Neuronal stem cell (in vitro differentiated cells): ENCODE measurements around the gene DOHH. TPM values are rescaled to one million over a fixed set of nuclear protein-coding genes. Genes with fewer than 3 reads are reported as not detected.

Source experiments
- DNase-seq: peaks from one replicate; pipeline ENCODE4 v3.0.0-alpha.2; 2013; ENCODE audit warnings: low spot score
- H2AFZ ChIP-seq: one replicate; pipeline ENCODE4 v1.6.1; 2013; ENCODE audit warnings: mild to moderate bottlenecking, low read length, inconsistent platforms
- H2AK5ac ChIP-seq: 2 replicates; pipeline ENCODE4 v1.6.1; 2013; ENCODE audit warnings: low read depth, mild to moderate bottlenecking, inconsistent platforms, low read length, moderate library complexity, mixed read lengths
- H2BK120ac ChIP-seq: 2 replicates; pipeline ENCODE4 v1.6.1; 2013; ENCODE audit warnings: low read depth, mild to moderate bottlenecking, inconsistent platforms, low read length, moderate library complexity, mixed read lengths
- H2BK12ac ChIP-seq: one replicate; pipeline ENCODE4 v1.6.1; 2013; ENCODE audit warnings: low read length, inconsistent platforms
- H2BK15ac ChIP-seq: 2 replicates; pipeline ENCODE4 v1.6.1; 2013; ENCODE audit warnings: mild to moderate bottlenecking, low read length, inconsistent platforms, mixed read lengths
- H2BK5ac ChIP-seq: one replicate; pipeline ENCODE4 v1.6.1; 2013; ENCODE audit warnings: inconsistent platforms, mild to moderate bottlenecking, low read length, moderate library complexity
- H3K14ac ChIP-seq: one replicate; pipeline ENCODE4 v1.6.1; 2013; ENCODE audit warnings: low read length, inconsistent platforms
- H3K18ac ChIP-seq: 2 replicates; pipeline ENCODE4 v1.6.1; 2013; ENCODE audit warnings: low read length, inconsistent platforms
- H3K23ac ChIP-seq: 2 replicates; pipeline ENCODE4 v1.6.1; 2013; ENCODE audit warnings: low read depth, mild to moderate bottlenecking, mixed read lengths, low read length, inconsistent platforms; ENCODE audit not compliant: poor library complexity
- H3K27ac ChIP-seq: replicated peaks from 3 replicates; pipeline ENCODE4 v1.5.1; 2013; ENCODE audit warnings: low read length, inconsistent platforms
- H3K27me3 ChIP-seq, 3 experiments: 2 replicates each; pipeline ENCODE4 v1.6.1; 2013; ENCODE audit warnings: low read length in 3 of 3, mild to moderate bottlenecking in 2 of 3, inconsistent platforms in 1 of 3, low read depth in 1 of 3, mixed read lengths in 1 of 3, moderate library complexity in 1 of 3; ENCODE audit not compliant: control insufficient read depth in 3 of 3, insufficient read depth in 3 of 3
- H3K36me3 ChIP-seq, 2 donors: replicated peaks in 1 of 2; 2 replicates each; pipeline ENCODE4 v1.6.1; 2013; ENCODE audit warnings: low read length in 2 of 2; ENCODE audit not compliant: control insufficient read depth in 2 of 2, insufficient read depth in 2 of 2
- H3K4ac ChIP-seq: 2 replicates; pipeline ENCODE4 v1.6.1; 2013; ENCODE audit warnings: inconsistent platforms, mild to moderate bottlenecking, low read length, moderate library complexity
- H3K4me1 ChIP-seq, 2 donors: 1 replicate in 1 of 2; 2 replicates in 1 of 2; pipeline ENCODE4 v1.6.1; 2013; ENCODE audit warnings: low read length in 2 of 2, low read depth in 1 of 2; ENCODE audit not compliant: control insufficient read depth in 2 of 2, insufficient read depth in 1 of 2
- H3K4me2 ChIP-seq: one replicate; pipeline ENCODE4 v1.6.1; 2013; ENCODE audit warnings: mild to moderate bottlenecking, low read length, inconsistent platforms; ENCODE audit not compliant: insufficient read depth, poor library complexity, severe bottlenecking
- H3K4me3 ChIP-seq, 2 donors: 2 replicates each; pipeline ENCODE4 v1.5.1; 2013; ENCODE audit warnings: low read length in 2 of 2, mild to moderate bottlenecking in 2 of 2, inconsistent platforms in 1 of 2, moderate library complexity in 1 of 2
- H3K79me1 ChIP-seq: one replicate; pipeline ENCODE4 v1.6.1; 2013; ENCODE audit warnings: low read depth, mild to moderate bottlenecking, inconsistent platforms, low read length, moderate library complexity
- H3K9ac ChIP-seq: one replicate; pipeline ENCODE4 v1.6.1; 2013; ENCODE audit warnings: mild to moderate bottlenecking, low read depth, low read length, inconsistent platforms; ENCODE audit not compliant: poor library complexity
- H3K9me3 ChIP-seq, 2 donors: replicated peaks in 1 of 2; 2 replicates each; pipeline versions ENCODE3 to v1.6.1; 2013; ENCODE audit warnings: low read length in 2 of 2, mild to moderate bottlenecking in 2 of 2, inconsistent platforms in 1 of 2, low read depth in 1 of 2, mixed read lengths in 1 of 2, moderate library complexity in 1 of 2; ENCODE audit not compliant: control insufficient read depth in 2 of 2, insufficient read depth in 1 of 2
- H4K8ac ChIP-seq: one replicate; pipeline ENCODE4 v1.6.1; 2013; ENCODE audit warnings: low read depth, mild to moderate bottlenecking, inconsistent platforms, low read length, moderate library complexity
- H4K91ac ChIP-seq: one replicate; pipeline ENCODE4 v1.6.1; 2013; ENCODE audit warnings: low read length, low read depth, mild to moderate bottlenecking, inconsistent platforms; ENCODE audit not compliant: poor library complexity
- WGBS, 2 donors: extraction: QIAGEN DNeasy Blood & Tissue Kit; methylation state at CpG; one replicate each; pipeline ENCODE4 v1.1.7; 2013; ENCODE audit warnings: missing lambda C conversion rate in 2 of 2, mixed read lengths in 1 of 2; ENCODE audit not compliant: insufficient read length in 2 of 2, insufficient replicate concordance in 1 of 2; ENCODE audit errors: extremely low coverage in 2 of 2; 5-methylcytosine and 5-hydroxymethylcytosine counted together
- small RNA-seq: library from polyadenylated mRNA; stranded (forward); fragments of <200 nt; extraction: miRNeasy Mini kit (QIAGEN cat#:217004); gene quantifications from one replicate; pipeline ENCODE3, GENCODE V24; 2013; ENCODE audit not compliant: insufficient read depth

The DOHH gene

DNA sequence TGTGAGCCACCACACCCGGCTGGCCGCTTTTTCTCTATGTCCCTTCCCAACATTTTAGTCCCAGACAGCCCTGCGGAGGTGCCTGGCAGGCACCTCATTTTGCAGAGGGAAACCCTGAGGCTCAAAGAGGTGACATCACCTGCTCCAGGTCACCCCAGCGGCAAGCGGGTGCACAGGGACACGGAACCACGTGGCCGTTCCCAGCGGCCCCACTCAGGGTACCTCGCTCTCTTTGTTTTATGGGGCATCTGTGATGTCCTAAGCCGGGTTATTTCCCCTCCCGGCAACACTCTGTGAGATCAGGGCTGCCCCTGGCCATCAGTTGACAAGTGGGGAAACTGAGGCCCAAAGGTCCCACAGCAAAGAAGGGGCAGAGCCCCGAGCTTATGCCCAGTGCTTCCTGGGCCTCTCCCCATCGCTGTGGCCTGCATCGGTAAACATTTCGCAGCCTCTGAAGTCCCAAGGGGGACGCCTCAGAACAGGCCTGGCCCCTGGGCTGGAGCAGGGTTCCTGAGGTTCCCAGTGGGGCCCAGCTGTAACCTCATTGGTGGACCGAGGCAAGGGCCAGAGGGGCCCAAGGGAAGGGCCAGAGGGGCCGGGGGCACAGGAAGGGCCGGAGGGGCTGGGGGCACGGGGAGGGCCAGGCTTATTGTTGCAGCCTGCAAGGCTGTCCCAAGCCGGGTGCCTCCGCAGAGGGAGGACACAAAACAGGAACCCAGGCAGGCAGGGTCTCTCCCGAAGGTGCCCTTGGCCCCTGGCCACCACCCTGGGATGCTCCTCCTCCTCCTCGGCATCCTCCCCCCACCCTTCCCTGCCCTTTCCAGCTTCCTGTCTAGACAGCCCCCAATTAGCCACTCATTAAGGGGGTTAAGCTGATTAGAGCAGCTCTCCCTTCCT lies 59.1 kb downstream of the DOHH start:
- H4K8ac ChIP-seq = no peak overlapping the region
- H2BK120ac ChIP-seq = no peak overlapping the region
- H2AFZ ChIP-seq = no peak overlapping the region
- DNase-seq = no peak
- peak overlapping the region; percentile 43 for H2BK15ac ChIP-seq
- H3K9ac ChIP-seq = no peak overlapping the region
- peak overlapping the region; percentile 77 for H3K18ac ChIP-seq
- H3K36me3 ChIP-seq = peaks cover 0 to 3% of the 10 kb centered on the region in 2 donors
- peaks cover 6% of the 10 kb centered on the region for H3K79me1 ChIP-seq
- peaks cover 0 to 5% of the 10 kb centered on the region in 2 donors for H3K9me3 ChIP-seq
- H3K4me2 ChIP-seq = no peak overlapping the region
- H3K4me3 ChIP-seq = no peak overlapping the region
- peaks cover 16 to 20% of the 10 kb centered on the region in 2 donors for H3K4me1 ChIP-seq
- no CpG with 5 or more reads among the region's 25 CpGs for WGBS, 2 donors
- no peak overlapping the region for H2BK5ac ChIP-seq
- H3K4ac ChIP-seq = peak overlapping the region; percentile 29
- H4K91ac ChIP-seq = no peak overlapping the region
- no peak overlapping the region for H2BK12ac ChIP-seq
- no peak overlapping the region for H3K27ac ChIP-seq
- H3K23ac ChIP-seq = peak overlapping the region; percentile 77
- peaks cover 0 to 17% (median 0%) of the 10 kb centered on the region in 3 experiments for H3K27me3 ChIP-seq
- H2AK5ac ChIP-seq = peak overlapping the region; percentile 82
- no peak overlapping the region for H3K14ac ChIP-seq

Small RNAs within 50 kb of the gene (small RNA-seq; reads per million reads assigned to genes)
- not detected for gene RF00212
